Epithelial cell of proximal tubule (primary cell): Measurements from ENCODE around the gene BBS10. TPM values are rescaled to one million over a fixed set of nuclear protein-coding genes. Genes with fewer than 3 reads are reported as not detected.

Experiments used
- DNase-seq: peaks from one replicate; pipeline ENCODE4 v3.0.0-alpha.2; 2011; ENCODE audit warnings: low read depth
- H3K4me3 ChIP-seq: 2 replicates; pipeline ENCODE4 v1.5.1; 2011; ENCODE audit warnings: low read depth, mild to moderate bottlenecking, low read length
- total RNA-seq: library from RNA; depleted of rRNA; stranded (reverse); fragments of >200 nt; gene quantifications from 2 replicates; pipeline ENCODE4 v1.2.3, GENCODE V29; 2015
- TF ChIP-seq, protein P1 (sequence below): conservative IDR thresholded peaks from 2 replicates; pipeline ENCODE4 v1.5.1; 2012; ENCODE audit warnings: low read depth, mild to moderate bottlenecking, low read length

BBS10 gene
- total RNA-seq, 1 donor from 2014 or later = 4.7 TPM

DNA sequence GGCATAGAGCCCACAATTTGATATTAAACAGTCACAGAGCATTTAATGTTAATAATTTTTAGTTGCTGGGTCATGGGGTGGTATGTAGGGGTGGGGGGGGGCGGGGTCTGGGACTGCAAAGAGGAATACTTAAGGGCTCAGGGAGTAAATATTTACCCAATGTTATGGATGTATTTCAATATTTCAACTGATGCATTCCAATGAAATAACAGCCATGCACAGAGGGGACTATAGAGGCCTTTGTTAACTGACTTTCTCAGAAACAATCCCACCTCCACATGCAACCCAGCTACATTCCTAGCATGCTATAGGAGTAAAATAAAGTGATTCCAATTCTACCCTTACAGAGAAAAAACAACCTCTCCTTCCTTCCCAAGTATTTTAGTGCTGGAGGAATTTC, 7.9 kb upstream of the BBS10 start:
- DNase-seq = no peak
- no peak overlapping the region for H3K4me3 ChIP-seq
- TF ChIP-seq, protein P1, sequence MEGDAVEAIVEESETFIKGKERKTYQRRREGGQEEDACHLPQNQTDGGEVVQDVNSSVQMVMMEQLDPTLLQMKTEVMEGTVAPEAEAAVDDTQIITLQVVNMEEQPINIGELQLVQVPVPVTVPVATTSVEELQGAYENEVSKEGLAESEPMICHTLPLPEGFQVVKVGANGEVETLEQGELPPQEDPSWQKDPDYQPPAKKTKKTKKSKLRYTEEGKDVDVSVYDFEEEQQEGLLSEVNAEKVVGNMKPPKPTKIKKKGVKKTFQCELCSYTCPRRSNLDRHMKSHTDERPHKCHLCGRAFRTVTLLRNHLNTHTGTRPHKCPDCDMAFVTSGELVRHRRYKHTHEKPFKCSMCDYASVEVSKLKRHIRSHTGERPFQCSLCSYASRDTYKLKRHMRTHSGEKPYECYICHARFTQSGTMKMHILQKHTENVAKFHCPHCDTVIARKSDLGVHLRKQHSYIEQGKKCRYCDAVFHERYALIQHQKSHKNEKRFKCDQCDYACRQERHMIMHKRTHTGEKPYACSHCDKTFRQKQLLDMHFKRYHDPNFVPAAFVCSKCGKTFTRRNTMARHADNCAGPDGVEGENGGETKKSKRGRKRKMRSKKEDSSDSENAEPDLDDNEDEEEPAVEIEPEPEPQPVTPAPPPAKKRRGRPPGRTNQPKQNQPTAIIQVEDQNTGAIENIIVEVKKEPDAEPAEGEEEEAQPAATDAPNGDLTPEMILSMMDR = no peak

- peak; percentile 33 for DNase-seq
- peak overlapping the region; percentile 92 for H3K4me3 ChIP-seq
- TF ChIP-seq, protein P1 = peak; percentile 70
Observed at GRCh38 chr12:76346798-76347420, 1.3 kb downstream of the BBS10 start.

DNA sequence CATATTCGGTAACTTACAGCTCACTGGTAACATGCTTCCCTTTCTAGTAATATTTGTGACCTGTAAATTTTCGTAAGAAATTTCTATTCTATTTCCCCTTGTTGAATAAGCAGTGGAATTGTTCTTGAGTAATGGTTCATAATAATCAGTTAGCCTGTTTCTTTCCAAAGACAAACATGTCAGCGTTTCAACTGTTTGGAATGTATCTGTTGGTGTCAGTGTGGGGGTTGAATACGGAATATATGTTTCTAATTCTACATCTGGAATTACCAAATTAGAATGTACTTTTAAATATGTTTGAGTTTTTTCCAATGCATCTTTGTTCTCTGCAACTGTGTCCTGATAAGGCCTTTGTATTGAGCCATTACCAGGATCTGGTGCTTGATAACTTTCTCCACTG, 2.0 kb downstream of the BBS10 start:
- TF ChIP-seq, protein P1 = no peak
- DNase-seq = no peak
- H3K4me3 ChIP-seq = no peak overlapping the region

GRCh38 chr12:76345569-76345968, 2.6 kb downstream of the BBS10 start:
- TF ChIP-seq, protein P1 = no peak
- no peak for DNase-seq
- no peak overlapping the region for H3K4me3 ChIP-seq

DNA sequence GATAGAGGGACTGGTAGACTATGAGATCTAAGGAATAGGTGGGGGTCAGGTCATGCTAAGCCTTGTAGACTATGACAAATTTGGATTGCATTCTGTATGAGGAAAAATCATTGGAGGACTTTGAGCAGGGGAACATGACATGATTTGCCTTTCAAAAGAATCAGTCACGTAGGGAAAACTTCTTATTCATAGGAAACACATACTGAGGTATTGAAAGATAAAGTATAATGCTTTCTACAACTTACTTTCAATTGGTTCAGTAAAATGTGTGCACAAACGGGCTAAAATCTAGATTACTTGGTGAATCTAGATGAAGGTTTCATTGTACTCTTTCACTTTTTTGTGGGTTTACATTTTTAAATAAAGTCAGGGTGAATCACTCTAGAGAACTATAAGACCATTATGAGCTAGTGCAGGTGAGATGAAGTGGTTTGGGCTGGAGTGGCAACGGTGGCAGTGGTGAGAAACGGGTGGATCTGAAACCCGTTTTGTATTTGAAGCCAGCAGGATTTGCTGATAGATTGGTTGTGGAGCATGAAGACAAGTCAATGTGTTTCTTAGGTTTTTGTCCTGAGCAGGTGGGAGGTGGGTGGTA, 6.7 kb downstream of the BBS10 start:
- no peak for DNase-seq

DNA sequence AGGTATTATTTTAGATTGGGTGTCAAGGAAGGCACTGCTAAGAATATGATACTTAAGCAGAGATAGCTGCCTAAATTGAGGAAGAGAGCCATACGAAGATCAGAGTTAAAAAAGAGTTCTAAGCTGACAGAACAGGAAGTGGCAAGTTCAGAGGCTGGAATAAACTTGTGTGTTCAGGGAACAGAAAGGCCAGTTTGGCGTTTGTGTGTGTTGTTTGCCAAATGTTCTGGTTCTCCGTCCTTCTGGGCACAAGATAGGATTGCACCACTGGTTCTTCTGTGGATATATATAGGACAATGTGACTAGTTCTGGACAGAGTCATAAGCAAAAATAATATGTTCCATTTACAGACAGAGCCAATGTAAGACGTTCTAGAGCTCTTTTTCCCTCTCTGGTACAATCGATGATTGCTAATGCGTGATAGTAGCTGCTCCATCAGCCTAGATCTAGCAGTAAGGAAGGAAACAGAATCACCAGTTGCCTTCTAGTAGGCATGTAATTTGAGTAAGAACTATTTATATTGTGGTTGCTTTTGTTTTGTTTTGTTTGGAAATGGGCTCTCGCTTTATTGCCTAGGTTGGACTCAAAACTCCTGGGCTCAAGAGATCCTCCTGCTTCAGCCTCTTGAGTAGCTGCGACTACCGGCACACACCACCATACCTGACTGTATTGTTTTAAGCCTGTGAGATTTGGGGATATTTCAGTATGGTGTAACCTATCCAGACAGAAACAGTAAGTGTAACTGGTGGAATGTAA, 7.4 kb downstream of the BBS10 start:
- DNase-seq = no peak
- H3K4me3 ChIP-seq = no peak overlapping the region
- TF ChIP-seq, protein P1 = no peak

More for the DNA sequence above, 6.7 kb downstream of the BBS10 start:
- no peak overlapping the region for H3K4me3 ChIP-seq
- TF ChIP-seq, protein P1 = no peak
